ENCODE results near the gene ATCAY.

Gene ATCAY

GRCh38 chr19:3914199-3914598 lies 33.7 kb downstream of the ATCAY start:
- no peak overlapping the region for H3K4me3 ChIP-seq (replicated peaks; ENCODE audit: insufficient read depth, low read length)

DNA sequence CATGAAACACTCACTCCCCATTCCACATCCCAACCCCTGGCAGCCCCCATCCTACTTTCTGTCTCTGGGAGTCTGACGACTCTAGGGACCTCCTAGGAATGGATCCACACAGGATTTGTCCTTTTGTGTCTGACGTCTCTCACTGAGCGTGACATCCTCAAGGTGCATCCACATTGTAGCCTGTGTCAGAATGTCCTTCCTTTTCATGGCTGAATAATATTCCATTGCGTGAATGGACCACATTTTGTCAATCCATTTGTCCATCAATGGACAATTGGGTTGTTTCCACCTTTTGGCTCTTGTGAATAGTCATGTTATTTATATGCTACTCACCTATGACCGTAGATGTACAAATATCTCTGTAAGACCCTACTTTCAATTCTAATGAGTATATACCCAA lies 35.5 kb downstream of the ATCAY start:
- no peak for DNase-seq (ENCODE audit: low read depth in 1 of 2, low spot score in 1 of 2)
- TF ChIP-seq CTCF (IDR thresholded peaks at IDR 0.05; ENCODE audit: insufficient read depth, low read length), result no peak
- TF ChIP-seq, protein P1, sequence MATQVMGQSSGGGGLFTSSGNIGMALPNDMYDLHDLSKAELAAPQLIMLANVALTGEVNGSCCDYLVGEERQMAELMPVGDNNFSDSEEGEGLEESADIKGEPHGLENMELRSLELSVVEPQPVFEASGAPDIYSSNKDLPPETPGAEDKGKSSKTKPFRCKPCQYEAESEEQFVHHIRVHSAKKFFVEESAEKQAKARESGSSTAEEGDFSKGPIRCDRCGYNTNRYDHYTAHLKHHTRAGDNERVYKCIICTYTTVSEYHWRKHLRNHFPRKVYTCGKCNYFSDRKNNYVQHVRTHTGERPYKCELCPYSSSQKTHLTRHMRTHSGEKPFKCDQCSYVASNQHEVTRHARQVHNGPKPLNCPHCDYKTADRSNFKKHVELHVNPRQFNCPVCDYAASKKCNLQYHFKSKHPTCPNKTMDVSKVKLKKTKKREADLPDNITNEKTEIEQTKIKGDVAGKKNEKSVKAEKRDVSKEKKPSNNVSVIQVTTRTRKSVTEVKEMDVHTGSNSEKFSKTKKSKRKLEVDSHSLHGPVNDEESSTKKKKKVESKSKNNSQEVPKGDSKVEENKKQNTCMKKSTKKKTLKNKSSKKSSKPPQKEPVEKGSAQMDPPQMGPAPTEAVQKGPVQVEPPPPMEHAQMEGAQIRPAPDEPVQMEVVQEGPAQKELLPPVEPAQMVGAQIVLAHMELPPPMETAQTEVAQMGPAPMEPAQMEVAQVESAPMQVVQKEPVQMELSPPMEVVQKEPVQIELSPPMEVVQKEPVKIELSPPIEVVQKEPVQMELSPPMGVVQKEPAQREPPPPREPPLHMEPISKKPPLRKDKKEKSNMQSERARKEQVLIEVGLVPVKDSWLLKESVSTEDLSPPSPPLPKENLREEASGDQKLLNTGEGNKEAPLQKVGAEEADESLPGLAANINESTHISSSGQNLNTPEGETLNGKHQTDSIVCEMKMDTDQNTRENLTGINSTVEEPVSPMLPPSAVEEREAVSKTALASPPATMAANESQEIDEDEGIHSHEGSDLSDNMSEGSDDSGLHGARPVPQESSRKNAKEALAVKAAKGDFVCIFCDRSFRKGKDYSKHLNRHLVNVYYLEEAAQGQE (IDR thresholded peaks at IDR 0.05; ENCODE audit: insufficient replicate concordance, low read depth), result no peak
- no peak for TF ChIP-seq POLR2AphosphoS5 (IDR thresholded peaks at IDR 0.05; ENCODE audit: low read depth)
- no peak for TF ChIP-seq SPI1 (IDR thresholded peaks at IDR 0.05; ENCODE audit: borderline replicate concordance, low read depth)
- TF ChIP-seq GABPA (IDR thresholded peaks at IDR 0.05; ENCODE audit: low read depth), result no peak
- no peak overlapping the region for H3K4me3 ChIP-seq (replicated peaks; ENCODE audit: insufficient read depth, low read length)

More at GRCh38 chr19:3914199-3914598, 33.7 kb downstream of the ATCAY start:
- Histone ChIP-seq H3K27me3 (ENCODE audit: insufficient read depth, poor library complexity, severe bottlenecking) (no peaks in the 10 kb centered on the region), H3K27ac (replicated peaks) (no peak overlapping the region)
- TF ChIP-seq GABPA (IDR thresholded peaks at IDR 0.05; ENCODE audit: low read depth) (no peak), POLR2AphosphoS5 (IDR thresholded peaks at IDR 0.05; ENCODE audit: low read depth) (no peak), CTCF (IDR thresholded peaks at IDR 0.05; ENCODE audit: insufficient read depth, low read length) (no peak), SPI1 (IDR thresholded peaks at IDR 0.05; ENCODE audit: borderline replicate concordance, low read depth) (no peak)
- TF ChIP-seq, protein P1 (IDR thresholded peaks at IDR 0.05; ENCODE audit: insufficient replicate concordance, low read depth), result no peak
- DNase-seq (ENCODE audit: low read depth in 1 of 2, low spot score in 1 of 2), result no peak

GRCh38 chr19:3919793-3920192 lies 39.3 kb downstream of the ATCAY start:
- TF ChIP-seq, protein P1 (IDR thresholded peaks at IDR 0.05; ENCODE audit: insufficient replicate concordance, low read depth), result no peak
- TF ChIP-seq SPI1 (IDR thresholded peaks at IDR 0.05; ENCODE audit: borderline replicate concordance, low read depth), result no peak
- no peak for TF ChIP-seq CTCF (IDR thresholded peaks at IDR 0.05; ENCODE audit: insufficient read depth, low read length)
- no peak for TF ChIP-seq GABPA (IDR thresholded peaks at IDR 0.05; ENCODE audit: low read depth)
- TF ChIP-seq POLR2AphosphoS5 (IDR thresholded peaks at IDR 0.05; ENCODE audit: low read depth), result no peak
- Histone ChIP-seq H3K27ac (replicated peaks) (no peak overlapping the region), H3K27me3 (ENCODE audit: insufficient read depth, poor library complexity, severe bottlenecking) (no peaks in the 10 kb centered on the region), H3K4me3 (replicated peaks; ENCODE audit: insufficient read depth, low read length) (no peak overlapping the region)
- no peak for DNase-seq (ENCODE audit: low read depth in 1 of 2, low spot score in 1 of 2)

More for the DNA sequence above, 35.5 kb downstream of the ATCAY start:
- Histone ChIP-seq H3K27ac (replicated peaks) (no peak overlapping the region), H3K27me3 (ENCODE audit: insufficient read depth, poor library complexity, severe bottlenecking) (no peaks in the 10 kb centered on the region)

Measured in HL-60 (cell line).